HG03442 (cell line): ENCODE measurements around the gene USP20.

Experiments used
- ATAC-seq: cut with Tn5 transposase; IDR thresholded peaks from one replicate; pipeline ENCODE4 v1.9.1; 2021; ENCODE audit warnings: mild to moderate bottlenecking, moderate library complexity; ENCODE audit not compliant: unreplicated experiment

USP20 gene

DNA sequence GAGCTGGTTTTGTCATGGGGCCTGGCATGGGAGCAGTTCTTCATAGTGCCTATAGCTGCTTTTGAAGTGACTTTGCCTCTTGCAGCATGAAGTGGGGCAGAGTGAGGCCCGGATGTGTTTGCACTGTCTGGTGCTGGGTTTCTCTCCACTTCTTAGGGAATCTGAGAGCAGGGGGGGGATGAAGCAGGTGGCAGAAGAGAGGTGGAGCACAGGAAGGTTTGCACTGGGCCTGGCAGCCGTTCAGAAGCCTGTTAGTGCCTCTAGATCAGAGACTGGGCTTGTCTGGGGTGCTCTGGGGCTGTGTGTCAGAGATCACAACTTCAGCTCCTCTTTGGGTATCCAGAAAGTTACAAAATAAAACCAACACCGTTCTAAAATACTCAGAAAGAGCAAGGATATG lies 18.4 kb downstream of the USP20 start:
- no peak for ATAC-seq

DNA sequence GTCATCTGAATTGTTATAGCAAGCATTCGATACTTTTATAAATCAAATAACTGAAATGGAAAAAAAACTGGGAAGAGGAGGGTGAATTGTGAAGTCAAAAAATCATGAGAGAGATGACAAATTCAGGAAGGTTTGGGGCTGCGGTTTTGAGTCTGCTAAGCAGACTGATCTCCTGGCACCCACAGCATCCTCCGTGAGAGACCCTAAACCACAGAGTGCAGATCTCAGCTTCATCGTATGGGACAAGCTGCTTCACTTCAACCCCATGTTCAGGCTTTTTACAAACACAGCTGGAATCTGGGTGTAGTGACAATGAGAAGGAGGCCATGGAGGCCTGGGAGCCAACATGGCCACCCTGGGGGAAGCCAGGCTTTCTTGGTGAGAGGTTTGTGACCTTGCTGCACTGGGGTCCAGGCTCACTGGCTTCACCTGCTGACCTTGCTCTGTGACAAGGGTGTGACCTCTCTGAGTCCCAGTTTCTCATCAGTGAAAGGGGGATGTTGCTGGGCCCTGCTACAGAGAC lies 19.4 kb downstream of the USP20 start:
- no peak for ATAC-seq

DNA sequence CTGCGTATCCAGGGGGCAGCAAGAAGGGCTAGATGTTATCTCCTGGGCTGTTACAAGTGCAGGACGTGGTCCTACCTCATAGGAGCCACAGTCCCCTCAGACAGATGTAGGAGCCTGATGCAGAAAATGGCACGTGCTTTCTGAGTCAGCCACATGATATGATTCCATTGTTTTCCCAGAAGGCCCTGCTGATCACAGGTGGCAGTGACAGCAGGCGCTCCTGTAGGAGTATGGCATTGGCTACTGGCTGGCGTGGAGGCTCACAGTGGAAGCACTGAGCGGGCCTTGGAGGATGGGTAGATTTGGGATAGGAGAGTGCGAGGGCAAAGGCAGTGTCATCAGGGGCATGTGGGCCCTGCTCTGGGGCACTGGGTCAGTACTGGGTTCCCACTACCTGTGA lies 21.9 kb downstream of the USP20 start:
- no peak for ATAC-seq

DNA sequence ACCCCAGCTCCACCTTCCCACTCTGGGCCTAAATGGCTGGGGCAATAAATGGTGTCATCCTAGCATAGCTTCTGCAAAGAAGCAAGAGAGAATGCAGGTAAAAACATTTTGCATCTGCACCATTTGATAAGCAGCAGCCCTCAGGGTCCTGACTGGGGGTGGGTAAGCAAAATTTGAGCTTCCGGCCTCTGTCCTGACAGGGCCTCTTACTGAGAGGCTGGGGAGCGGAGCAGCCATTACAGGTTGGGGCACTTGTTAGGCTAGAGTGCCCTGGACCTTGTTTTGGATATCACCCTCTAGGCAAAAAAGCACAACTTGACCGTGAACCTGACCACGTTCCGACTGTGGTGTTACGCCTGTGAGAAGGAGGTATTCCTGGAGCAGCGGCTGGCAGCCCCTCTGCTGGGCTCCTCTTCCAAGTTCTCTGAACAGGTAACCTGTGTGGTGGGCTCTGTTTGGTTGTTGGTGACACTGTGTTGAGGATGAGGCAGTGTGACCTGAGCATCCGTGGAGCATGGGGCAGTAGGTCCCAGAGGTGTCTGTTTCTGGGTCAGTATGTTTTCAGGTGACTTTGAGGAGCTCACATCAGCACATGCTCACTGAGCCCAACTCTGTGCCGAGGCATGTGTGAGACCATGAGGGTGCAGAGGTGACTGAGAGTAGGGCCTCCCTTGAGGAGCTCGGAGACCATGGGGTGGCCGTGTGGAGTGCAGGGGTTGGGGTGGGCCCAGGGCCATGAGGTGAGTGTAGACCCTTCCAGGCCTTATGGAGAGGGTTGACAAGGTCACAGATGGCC lies 23.1 kb downstream of the USP20 start:
- no peak for ATAC-seq

DNA sequence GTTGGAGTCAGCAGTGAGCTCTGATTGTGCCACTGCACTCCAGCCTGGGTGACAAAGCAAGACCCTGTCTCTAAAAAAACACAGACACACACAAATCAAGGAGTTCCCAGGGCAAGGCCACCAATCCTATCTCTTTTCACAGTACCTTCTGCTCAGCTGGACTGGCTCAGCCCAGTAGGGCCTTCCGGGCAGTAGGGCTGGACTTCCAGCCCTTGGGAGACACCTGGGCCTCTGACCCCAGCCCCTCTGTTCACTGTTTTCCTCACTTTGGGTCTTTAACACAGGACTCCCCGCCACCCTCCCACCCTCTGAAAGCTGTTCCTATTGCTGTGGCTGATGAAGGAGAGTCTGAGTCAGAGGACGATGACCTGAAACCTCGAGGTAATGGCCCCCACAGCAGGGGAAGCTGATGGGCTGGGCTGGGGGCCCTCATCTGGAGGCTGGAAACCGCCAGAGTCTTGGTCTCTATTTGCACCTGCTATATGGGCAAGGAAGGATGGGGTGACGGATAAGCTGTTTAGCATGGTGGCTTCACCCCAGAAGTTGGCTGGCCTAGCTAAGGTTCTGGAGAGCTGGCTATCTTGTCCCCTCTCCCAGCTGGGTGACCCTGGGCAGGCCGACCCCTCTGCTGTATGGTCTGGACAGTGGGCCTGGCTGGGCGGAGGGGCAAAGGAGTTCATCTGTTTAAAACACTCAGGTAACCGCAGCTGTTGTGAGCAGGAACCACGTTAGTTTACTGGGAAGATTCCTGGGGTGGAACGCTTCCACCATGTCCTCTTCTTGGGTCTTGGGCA lies 25.6 kb downstream of the USP20 start:
- ATAC-seq, result no peak

DNA sequence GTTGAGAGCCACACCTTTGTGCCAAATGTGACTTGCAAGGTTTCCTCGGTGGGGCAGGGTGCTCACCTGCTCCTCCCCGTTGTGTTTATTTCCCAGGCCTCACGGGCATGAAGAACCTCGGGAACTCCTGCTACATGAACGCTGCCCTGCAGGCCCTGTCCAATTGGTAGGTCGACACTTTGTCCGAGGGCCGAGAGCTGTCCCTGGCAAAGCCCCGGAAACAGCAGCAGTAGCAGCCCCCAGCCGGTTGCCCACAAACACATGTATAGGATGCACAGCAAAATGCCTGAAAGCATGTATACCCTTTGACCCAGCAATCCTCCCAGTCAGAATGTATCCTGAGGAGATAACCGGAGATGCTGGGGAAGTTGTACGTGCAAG lies 26.2 kb downstream of the USP20 start:
- no peak for ATAC-seq

DNA sequence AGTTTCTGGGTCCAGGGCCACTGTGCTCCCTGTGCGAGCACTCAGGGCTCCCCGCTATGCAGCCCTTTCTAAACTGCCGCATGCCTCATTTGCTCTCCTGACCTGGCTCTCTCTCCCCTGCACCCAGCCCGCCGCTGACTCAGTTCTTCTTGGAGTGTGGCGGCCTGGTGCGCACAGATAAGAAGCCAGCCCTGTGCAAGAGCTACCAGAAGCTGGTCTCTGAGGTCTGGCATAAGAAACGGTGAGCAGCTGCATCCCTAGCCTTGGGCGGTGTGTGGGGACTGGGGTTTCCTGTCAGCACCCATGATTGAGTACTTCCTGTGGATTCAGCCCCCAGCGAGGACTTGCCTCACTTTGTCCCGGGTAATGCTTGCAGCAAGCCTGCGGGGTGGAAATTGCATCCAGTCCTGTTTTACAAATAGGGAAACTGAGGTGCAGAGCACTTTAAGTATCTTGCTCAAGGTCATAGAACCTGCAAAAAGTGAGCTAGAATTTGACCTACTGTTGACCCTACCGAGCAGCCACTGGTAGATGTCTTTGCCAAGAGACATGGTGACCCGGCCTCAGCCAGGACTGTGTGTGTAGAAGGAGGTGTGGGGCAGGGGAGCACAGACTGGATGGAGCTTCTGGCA lies 27.9 kb downstream of the USP20 start:
- ATAC-seq, result no peak

DNA sequence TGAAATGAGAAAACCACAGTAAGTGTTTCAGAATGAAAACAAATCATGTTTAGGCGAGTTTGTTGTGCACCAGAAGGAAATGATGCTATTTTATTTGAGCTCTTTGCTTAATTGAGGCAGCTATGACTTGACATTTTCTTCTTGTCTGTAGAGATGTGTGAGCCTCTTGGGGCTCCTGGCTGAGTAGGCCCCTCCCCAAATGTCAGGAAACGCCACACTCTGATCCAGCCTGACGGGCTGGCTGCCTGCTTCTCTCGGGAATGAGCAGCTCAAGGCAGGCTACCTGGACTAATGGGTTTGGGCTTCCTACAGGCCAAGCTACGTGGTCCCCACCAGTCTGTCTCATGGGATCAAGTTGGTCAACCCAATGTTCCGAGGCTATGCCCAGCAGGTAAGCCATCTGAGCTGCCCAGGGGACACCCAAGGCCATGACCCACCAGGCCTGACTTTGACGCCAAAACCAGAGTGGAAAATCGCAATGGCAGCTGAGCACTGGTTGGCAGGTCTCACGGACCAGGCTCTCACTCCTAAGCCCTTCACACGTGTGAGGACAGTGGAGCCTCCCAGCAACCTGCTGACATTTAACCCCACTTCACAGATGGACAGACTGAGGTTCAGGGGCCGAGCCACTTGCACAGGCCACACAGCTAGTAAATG lies 29.9 kb downstream of the USP20 start:
- no peak for ATAC-seq

DNA sequence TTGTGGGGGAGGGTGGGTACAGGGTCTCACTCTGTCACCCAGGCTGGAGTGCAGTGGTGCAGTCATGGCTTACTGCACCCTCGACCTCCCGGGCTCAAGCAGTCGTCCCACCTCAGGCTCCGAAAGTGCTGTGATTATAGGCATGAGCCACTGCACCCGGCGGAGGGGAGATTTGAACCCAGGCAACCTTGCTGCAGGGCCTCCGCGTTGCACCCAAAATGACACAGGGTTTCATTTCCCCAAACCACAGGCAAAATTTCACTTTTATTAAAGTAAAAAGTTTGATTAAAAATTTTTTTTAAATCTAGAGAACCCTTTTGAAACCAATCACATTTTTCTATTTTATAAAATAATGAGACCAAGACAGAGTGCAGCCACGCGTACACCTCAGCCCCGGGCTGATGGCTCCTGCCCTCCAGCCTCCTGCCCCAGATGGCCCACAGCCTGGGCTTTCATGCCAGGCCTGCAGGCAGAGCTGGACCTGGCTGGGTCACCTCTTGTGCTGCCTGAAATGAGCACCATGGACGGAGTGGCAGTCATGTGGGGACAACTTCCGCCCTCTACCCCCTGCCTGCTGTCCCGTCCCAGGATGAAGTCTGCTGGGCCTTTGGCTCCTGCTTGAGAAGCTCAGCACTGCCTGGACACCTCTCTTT lies 30.5 kb downstream of the USP20 start:
- ATAC-seq, result no peak

DNA sequence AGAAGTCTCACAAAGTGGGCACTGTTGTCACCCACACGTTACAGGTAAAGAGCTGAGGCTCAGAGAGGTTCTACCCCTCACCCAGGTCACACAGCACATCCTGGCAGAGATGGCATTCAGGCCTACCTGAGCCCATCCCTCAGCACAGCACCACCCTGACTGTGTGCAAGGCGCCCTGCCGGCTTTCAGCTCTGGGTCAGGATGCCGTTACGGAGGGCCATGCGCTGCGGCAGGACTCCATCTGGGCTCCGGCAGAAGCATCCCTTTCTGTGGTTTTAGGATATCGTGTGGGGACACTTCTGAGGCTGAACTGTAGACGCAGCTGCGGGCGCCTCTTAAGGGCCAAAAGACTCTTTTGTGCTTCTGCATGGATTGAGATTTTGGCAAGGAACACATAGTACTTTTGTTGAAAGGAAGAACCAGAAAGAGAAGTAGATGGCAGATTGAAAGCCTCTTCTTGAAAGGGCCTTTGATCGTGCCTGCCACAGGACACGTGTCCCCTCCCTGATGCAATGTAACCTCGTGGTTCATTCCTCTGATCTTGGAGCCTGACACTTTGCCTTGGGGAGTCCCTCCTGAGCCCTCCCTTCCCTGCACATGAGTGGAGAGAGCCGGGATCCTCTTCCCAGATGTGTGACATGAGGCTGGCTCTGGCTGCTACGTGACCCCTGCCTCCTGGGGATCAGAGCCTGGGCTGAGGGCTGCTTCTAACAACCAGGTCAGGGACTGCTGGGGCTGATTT lies 31.3 kb downstream of the USP20 start:
- no peak for ATAC-seq

DNA sequence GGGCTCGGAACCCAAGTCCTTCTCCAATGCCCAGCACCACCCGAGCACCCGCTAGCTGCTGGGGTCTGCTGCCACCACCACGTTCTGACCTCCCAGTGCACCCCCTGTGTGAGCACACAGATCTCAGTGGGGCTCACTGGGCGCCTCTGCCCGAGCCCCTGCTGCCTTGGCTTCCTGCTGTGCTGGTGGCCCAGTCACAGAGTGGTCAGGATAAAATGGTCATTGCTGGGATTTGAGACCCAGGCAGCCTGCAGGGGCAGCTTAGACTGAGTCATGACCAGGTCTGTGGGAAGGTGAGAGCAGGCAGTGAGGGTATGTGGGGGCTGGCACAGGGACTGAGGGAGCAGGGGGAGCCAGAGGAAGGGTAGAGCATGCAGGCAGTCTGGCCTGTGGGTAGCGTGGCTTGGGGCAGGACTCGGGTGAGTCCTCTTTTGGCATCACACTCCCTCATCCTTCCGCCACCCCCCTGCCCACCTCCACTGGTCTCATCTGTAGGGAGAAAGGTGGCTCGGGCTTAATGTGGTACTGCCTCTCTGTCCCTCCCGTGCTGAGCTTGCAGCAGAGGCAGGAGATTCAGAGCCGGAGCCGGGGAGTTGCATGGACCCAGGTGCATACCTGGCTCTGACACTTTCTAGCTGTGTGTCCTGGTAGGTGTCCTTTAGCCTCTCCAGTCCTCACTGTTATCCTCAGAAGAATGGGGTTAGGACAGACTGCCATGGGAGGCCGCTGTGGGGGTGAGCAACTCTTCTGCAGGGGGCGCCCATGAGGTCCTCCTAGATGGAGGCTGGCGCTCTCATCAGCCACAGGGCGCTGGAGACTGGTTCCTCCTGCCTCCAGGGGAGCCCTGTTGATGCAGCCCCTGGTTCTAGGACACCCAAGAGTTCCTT lies 32.1 kb downstream of the USP20 start:
- ATAC-seq, result no peak

DNA sequence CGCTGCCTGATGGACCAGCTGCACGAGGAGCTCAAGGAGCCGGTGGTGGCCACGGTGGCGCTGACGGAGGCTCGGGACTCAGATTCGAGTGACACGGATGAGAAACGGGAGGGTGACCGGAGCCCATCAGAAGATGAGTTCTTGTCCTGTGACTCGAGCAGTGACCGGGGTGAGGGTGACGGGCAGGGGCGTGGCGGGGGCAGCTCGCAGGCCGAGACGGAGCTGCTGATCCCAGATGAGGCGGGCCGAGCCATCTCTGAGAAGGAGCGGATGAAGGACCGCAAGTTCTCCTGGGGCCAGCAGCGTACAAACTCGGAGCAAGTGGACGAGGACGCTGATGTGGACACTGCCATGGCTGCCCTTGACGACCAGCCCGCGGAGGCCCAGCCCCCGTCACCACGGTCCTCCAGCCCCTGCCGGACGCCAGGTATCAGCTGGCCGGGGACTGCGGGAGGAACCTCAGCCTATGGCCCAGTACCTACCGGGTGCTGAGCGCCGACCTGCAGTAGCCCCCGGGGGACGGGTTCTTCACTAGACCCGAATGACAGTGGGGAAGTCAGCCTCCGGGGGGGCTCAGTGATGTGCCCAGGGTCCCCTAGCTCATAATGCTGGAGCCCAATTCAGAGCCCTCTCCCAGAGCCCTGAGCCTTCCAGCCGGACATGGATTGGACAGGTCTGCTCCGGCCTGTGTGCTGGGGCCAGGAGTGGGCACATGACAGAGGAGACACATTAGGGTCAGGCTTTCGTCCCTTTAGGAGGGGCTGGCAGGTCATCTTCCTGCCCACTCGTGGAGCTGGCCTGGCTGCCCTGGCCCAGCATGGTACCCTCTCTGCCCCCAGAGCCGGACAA lies 33.0 kb downstream of the USP20 start:
- no peak for ATAC-seq

DNA sequence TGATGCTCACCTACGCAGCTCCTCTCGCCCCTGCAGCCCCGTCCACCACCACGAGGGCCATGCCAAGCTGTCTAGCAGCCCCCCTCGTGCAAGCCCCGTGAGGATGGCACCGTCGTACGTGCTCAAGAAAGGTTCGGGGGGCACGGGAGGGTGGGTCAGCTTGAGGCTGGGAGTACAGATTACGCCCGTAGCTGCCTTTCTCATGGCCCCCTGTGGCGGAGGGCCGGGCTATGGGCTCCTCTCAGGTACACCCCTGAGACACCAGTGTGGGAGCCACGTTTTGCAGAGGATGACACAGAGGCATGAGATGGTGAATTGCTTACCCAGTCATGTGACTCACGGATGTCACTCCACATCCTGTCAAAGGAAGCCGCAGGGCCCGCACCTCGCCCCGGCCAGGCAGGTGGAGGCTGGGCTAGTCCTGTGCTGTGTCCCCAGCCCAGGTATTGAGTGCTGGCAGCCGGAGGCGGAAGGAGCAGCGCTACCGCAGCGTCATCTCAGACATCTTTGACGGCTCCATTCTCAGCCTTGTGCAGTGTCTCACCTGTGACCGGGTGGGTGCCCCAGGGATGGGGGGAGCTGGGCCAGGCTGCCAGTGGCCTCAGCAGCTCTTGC lies 33.7 kb downstream of the USP20 start:
- no peak for ATAC-seq

DNA sequence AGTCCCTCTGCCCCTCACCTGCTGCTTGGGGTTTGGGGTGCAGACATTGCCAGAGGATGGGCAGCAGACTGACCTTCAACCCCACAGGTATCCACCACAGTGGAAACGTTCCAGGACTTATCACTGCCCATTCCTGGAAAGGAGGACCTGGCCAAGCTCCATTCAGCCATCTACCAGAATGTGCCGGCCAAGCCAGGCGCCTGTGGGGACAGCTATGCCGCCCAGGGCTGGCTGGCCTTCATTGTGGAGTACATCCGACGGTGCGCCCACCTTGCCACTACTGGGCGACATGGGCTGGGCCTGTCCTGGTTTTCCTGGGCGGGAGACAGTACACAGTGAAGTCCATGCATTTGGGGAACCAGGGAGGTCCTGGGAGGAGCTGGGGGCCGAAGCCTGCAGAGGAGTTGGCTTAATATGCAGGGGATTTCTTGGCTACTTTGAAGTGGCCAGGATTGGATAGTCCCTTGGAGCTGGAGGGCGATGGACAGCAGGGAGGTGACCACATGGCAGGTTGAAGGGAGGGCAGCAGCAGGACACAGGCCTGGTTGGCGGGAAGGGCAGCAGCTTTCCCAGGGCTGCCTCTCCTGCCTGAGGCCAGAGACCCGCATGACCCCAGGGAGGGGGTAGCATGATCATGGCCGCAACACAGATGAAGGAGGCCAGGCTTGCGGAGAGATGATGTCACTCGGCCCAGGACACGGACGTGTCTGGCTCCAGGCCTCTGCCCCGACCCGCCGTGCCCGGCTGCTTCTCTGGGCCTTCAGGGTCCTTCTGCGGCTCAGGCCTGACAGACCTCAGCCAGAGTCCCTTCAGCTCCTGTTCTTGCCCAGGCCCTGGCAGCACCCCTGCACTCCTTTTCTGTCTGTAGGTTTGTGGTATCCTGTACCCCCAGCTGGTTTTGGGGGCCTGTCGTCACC lies 34.6 kb downstream of the USP20 start:
- ATAC-seq, result no peak

DNA sequence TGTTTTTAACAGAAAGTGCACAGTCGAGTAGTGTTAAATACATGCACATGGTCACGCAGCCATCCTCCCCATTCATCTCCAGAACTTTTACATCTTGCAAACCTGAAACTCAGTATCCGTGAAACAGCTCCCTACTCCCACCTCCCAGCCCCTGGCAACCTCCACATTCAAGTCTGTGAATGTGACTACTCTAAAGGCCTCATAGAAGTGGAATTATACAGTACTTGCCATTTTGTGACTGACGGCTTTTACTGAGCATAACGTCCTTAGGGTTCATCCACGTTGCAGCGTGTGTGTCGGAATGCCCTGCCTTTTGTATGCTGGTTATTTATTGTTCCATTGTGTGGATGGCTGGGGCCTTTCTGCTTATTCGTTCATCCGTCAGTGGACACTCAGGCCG lies 35.8 kb downstream of the USP20 start:
- ATAC-seq, result no peak

DNA sequence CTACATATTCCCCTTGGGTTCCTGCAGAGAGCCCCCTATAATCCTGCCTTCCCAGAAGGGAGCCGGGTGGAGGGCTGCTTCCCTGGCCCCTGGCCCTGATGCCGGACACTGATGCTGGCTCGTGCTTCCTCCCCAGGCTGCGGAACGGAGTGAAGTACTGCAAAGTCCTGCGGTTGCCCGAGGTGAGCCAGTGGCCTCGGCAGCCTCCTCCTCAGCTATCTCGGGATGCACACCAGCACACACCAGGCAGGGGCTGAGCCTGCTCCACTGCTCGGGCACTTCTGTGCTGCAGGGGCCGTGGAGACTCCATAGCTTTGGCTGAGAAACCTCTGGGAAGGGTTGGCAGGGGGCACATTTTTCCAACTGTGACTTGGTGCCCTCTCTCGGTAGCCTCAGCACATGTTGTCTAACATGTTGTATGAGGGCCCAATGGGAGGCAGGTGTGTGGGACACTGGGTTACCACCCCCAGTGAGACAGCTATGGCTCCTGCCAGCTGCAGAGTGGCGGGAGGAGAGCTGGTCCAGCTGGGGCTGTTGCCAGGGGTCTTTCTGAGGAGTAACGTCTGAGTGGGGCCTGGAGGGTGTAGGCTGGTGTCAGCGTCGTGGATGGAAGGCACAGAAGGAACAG lies 38.4 kb downstream of the USP20 start:
- ATAC-seq, result no peak
